ENCODE measurements around the gene PTGS1. TPM values are rescaled to one million over a fixed set of nuclear protein-coding genes. Genes with fewer than 3 reads are reported as not detected.
"Not testable (repeated sequence)": the region's sequence is repeated elsewhere in the genome, so short reads cannot be mapped to it uniquely, and the experiment has no call there.

Gene PTGS1
- total RNA-seq, 3 donors from 2014 or later (not counting 1 experiment from before 2014, with no cell fraction given), result 2.1 to 11.3 (median 9.2) TPM

DNA sequence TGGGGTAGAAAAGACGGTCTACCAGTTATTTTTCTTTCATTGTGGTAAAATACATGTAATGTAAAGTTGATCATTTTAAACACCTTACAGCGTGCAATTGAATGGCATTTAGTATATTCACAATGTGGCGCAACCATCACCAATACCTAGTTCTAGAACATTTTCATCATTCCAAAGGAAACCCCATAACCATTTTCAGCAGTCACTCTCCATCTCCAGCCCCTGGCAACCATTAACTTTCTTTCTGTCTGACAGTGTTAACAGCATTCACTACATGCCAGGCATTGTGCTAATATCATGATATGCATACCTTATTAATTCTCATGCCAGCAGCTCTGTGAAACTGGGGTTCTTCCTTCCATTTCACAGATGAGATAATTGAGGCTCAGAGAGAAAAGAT is 32.0 kb downstream of the PTGS1 start:
- Mint-ChIP-seq H3K36me3 (no peaks in the 10 kb centered on the region), H3K9me3 (no peaks in the 10 kb centered on the region), H3K27ac (no peak overlapping the region), H3K4me1 (no peaks in the 10 kb centered on the region), H3K27me3 (ENCODE audit: low read depth in 2 of 2) (peaks cover 0 to 6% of the 10 kb centered on the region in 2 donors), H3K4me3 (no peak overlapping the region)
- H3K36me3 ChIP-seq (ENCODE audit: control insufficient read depth, insufficient read depth, low read length), result no peaks in the 10 kb centered on the region
- DNase-seq (no peak), ATAC-seq (no peak)
- 92% methylated on average over 2 of the region's 3 CpGs for WGBS (ENCODE audit: insufficient coverage)
- TF ChIP-seq, protein P1, sequence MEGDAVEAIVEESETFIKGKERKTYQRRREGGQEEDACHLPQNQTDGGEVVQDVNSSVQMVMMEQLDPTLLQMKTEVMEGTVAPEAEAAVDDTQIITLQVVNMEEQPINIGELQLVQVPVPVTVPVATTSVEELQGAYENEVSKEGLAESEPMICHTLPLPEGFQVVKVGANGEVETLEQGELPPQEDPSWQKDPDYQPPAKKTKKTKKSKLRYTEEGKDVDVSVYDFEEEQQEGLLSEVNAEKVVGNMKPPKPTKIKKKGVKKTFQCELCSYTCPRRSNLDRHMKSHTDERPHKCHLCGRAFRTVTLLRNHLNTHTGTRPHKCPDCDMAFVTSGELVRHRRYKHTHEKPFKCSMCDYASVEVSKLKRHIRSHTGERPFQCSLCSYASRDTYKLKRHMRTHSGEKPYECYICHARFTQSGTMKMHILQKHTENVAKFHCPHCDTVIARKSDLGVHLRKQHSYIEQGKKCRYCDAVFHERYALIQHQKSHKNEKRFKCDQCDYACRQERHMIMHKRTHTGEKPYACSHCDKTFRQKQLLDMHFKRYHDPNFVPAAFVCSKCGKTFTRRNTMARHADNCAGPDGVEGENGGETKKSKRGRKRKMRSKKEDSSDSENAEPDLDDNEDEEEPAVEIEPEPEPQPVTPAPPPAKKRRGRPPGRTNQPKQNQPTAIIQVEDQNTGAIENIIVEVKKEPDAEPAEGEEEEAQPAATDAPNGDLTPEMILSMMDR (IDR thresholded peaks at IDR 0.05), result no peak
- H3K27ac ChIP-seq (ENCODE audit: low read length), result no peak overlapping the region
- no peaks in the 10 kb centered on the region for H3K27me3 ChIP-seq (ENCODE audit: control insufficient read depth, insufficient read depth, low read length)
- H3K4me3 ChIP-seq (ENCODE audit: low read length), result no peak overlapping the region
- no peaks in the 10 kb centered on the region for H3K4me1 ChIP-seq (ENCODE audit: control insufficient read depth, insufficient read depth, low read length)
- intact Hi-C loops (cut with micrococcal nuclease), result no loop called here
- no peaks in the 10 kb centered on the region for H3K9me3 ChIP-seq (ENCODE audit: control insufficient read depth, insufficient read depth, low read length)

DNA sequence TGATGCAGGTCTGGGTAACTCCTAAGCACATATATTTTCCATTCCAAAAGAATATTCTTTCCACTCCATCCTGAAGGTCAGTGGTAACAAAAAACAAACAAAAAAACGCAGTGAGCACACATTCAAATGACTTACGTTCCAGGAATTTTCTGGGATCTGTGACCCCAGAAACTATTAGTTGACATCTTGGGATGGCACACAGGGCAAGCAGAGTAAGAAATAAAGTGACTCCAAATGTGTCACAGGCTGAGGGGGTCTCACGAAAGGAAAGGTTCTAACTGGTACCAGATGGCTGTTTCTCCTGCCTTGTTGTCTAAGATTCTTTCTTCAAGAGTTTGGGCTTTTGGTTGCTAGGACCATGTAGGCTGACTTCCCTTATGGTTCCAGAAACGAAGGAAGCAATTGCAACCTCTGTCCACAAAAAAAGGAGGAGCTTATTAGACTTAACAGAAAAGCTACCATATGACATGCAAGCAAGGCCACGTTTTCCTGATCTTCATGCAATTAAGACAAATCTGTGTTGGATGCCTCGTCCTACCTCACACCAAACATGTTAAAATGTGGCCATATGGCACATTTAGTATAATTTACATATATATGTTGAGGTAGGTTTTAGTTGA is 32.7 kb downstream of the PTGS1 start:
- no peak for DNase-seq
- no peak overlapping the region for H3K27ac Mint-ChIP-seq
- no peak for ATAC-seq
- TF ChIP-seq, protein P1 (IDR thresholded peaks at IDR 0.05), result no peak
- Histone ChIP-seq H3K27ac (ENCODE audit: low read length) (no peak overlapping the region), H3K36me3 (ENCODE audit: control insufficient read depth, insufficient read depth, low read length) (no peaks in the 10 kb centered on the region), H3K4me3 (ENCODE audit: low read length) (no peak overlapping the region), H3K4me1 (ENCODE audit: control insufficient read depth, insufficient read depth, low read length) (no peaks in the 10 kb centered on the region), H3K9me3 (ENCODE audit: control insufficient read depth, insufficient read depth, low read length) (no peaks in the 10 kb centered on the region), H3K27me3 (ENCODE audit: control insufficient read depth, insufficient read depth, low read length) (no peaks in the 10 kb centered on the region)
- H3K9me3 Mint-ChIP-seq, result no peaks in the 10 kb centered on the region
- 77% methylated on average over 5 of the region's 6 CpGs for WGBS (ENCODE audit: insufficient coverage)
- intact Hi-C loops (cut with micrococcal nuclease), result no loop called here
- no peak overlapping the region for H3K4me3 Mint-ChIP-seq
- H3K27me3 Mint-ChIP-seq (ENCODE audit: low read depth in 2 of 2), result peaks cover 0 to 6% of the 10 kb centered on the region in 2 donors
- H3K4me1 Mint-ChIP-seq, result no peaks in the 10 kb centered on the region
- no peaks in the 10 kb centered on the region for H3K36me3 Mint-ChIP-seq

DNA sequence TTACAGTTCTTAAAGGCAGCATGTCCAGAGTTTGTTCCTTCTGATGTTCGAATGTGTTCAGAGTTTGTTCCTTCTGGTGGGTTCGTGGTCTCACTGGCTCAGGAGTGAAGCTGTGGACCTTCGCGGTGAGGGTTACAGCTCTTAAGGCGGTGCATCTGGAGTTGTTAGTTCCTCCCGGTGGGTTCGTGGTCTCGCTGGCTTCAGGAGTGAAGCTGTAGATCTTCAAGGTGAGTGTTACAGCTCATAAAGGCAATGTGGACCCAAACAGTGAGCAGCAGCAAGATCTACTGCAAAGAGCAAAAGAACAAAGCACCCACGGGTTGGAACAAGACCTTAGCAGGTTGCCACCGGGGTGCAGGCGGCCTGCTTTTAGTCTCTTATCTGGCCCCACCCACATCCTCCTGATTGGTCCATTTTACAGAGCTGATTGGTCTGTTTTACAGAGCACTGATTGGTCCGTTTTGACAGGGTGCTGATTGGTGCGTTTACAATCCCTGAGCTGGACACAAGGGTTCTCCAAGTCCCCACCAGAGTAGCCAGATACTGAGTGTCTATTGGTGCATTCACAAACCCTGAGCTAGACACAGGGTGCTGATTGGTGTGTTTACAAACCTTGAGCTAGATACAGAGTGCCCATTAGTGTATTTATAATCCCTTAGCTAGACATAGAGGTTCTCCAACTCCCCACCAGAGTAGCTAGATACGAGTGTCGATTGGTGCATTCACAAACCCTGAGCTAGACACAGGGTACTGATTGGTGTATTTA is 34.7 kb downstream of the PTGS1 start:
- ATAC-seq; H3K9me3 ChIP-seq (ENCODE audit: control insufficient read depth, insufficient read depth, low read length); DNase-seq; H3K4me1 Mint-ChIP-seq; H3K27me3 ChIP-seq (ENCODE audit: control insufficient read depth, insufficient read depth, low read length); H3K27me3 Mint-ChIP-seq (ENCODE audit: low read depth in 2 of 2); H3K27ac Mint-ChIP-seq; H3K4me1 ChIP-seq (ENCODE audit: control insufficient read depth, insufficient read depth, low read length); H3K4me3 ChIP-seq (ENCODE audit: low read length); H3K4me3 Mint-ChIP-seq; intact Hi-C loops (cut with micrococcal nuclease); H3K36me3 ChIP-seq (ENCODE audit: control insufficient read depth, insufficient read depth, low read length); H3K27ac ChIP-seq (ENCODE audit: low read length); H3K9me3 Mint-ChIP-seq; H3K36me3 Mint-ChIP-seq: not testable (repeated sequence)
- 57% methylated on average over 15 of the region's 15 CpGs for WGBS (ENCODE audit: insufficient coverage)

DNA sequence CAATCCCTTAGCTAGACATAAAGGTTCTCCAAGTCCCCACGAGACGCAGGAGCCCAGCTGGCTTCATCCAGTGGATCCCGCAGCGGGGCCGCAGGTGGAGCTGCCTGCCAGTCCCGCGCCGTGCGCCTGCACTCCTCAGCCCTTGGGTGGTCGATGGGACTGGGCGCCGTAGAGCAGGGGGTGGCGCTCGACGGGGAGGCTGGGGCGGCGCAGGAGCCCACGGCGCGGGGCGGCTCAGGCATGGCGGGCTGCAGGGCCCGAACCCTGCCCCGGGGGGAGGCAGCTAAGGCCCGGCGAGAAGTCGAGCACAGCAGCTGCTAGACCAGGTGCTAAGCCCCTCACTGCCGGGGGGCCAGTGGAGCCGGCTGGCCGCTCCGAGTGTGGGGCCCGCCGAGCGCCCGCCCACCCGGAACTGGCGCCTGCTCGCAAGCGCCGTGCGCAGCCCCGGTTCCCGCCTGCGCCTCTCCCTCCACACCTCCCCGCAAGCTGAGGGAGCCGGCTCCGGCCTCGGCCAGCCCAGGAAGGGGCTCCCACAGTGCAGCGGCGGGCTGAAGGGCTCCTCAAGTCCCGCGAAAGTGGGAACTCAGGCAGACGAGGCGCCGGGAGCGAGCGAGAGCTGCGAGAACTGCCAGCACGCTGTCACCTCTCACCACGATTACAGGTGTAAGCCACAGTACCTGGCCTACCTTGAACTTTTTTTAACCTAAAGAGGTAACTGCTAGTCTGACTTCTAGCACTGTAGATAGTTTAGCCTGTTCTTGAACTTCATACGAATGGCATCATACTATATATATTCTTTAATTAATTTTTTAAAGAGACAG is 35.5 kb downstream of the PTGS1 start:
- H3K4me1 Mint-ChIP-seq, result no peaks in the 10 kb centered on the region
- Histone ChIP-seq H3K27ac (ENCODE audit: low read length) (no peak overlapping the region), H3K4me1 (ENCODE audit: control insufficient read depth, insufficient read depth, low read length) (no peaks in the 10 kb centered on the region), H3K27me3 (ENCODE audit: control insufficient read depth, insufficient read depth, low read length) (no peaks in the 10 kb centered on the region), H3K36me3 (ENCODE audit: control insufficient read depth, insufficient read depth, low read length) (no peaks in the 10 kb centered on the region), H3K4me3 (ENCODE audit: low read length) (no peak overlapping the region), H3K9me3 (ENCODE audit: control insufficient read depth, insufficient read depth, low read length) (no peaks in the 10 kb centered on the region)
- TF ChIP-seq, protein P1 (IDR thresholded peaks at IDR 0.05), result no peak
- DNase-seq (no peak), ATAC-seq (peak in 1 of 3 donors; percentile 39)
- intact Hi-C loops (cut with micrococcal nuclease), result no loop called here
- WGBS (ENCODE audit: insufficient coverage), result 90% methylated on average over 60 of the region's 61 CpGs
- no peaks in the 10 kb centered on the region for H3K36me3 Mint-ChIP-seq
- H3K4me3 Mint-ChIP-seq, result no peak overlapping the region
- H3K27me3 Mint-ChIP-seq (ENCODE audit: low read depth in 2 of 2), result peaks cover 0 to 6% of the 10 kb centered on the region in 2 donors
- no peak overlapping the region for H3K27ac Mint-ChIP-seq
- no peaks in the 10 kb centered on the region for H3K9me3 Mint-ChIP-seq

DNA sequence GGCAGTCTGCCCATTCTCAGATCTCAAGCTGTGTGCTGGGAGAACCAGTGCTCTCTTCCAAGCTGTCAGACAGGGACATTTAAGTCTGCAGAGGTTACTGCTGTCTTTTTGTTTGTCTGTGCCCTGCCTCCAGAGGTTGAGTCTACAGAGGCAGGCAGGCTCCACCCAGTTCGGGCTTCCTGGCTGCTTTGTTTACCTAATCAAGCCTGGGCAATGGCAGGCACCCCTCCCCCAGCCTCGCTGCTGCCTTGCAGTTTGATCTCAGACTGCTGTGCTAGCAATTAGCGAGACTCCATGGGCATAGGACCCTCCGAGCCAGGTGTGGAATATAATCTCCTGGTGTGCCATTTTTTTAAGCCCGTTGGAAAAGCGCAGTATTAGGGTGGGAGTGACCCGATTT is 43.3 kb downstream of the PTGS1 start:
- intact Hi-C loops (cut with micrococcal nuclease); H3K36me3 Mint-ChIP-seq; H3K27me3 ChIP-seq (ENCODE audit: control insufficient read depth, insufficient read depth, low read length); H3K36me3 ChIP-seq (ENCODE audit: control insufficient read depth, insufficient read depth, low read length); H3K9me3 Mint-ChIP-seq; DNase-seq; H3K4me3 ChIP-seq (ENCODE audit: low read length); ATAC-seq; H3K9me3 ChIP-seq (ENCODE audit: control insufficient read depth, insufficient read depth, low read length); H3K4me1 ChIP-seq (ENCODE audit: control insufficient read depth, insufficient read depth, low read length); H3K4me3 Mint-ChIP-seq; H3K4me1 Mint-ChIP-seq; H3K27ac Mint-ChIP-seq; H3K27ac ChIP-seq (ENCODE audit: low read length): not testable (repeated sequence)
- WGBS (ENCODE audit: insufficient coverage), result 93% methylated on average over 6 of the region's 7 CpGs
- peaks cover 3 to 25% of the 10 kb centered on the region in 2 donors for H3K27me3 Mint-ChIP-seq (ENCODE audit: low read depth in 2 of 2)

All from natural killer cell (primary cell).